ENCODE data around the gene CCDC175.

GRCh38 chr14:59474172-59474571 is 102.4 kb downstream of the CCDC175 start:
- TF ChIP-seq CTCF (IDR thresholded peaks at IDR 0.05; ENCODE audit: low read depth, low read length) = no peak
- no peak for TF ChIP-seq MYC (IDR thresholded peaks at IDR 0.05; ENCODE audit: low read depth, low read length)
